Chondrocyte (in vitro differentiated cells): ENCODE measurements around the gene PHIP. TPM values are rescaled to one million over a fixed set of nuclear protein-coding genes. Genes with fewer than 3 reads are reported as not detected.

Experiments used
- DNase-seq: peaks from one replicate; pipeline ENCODE4 v3.0.0; 2021; ENCODE audit warnings: mixed read lengths, low spot score
- H3K27ac Mint-ChIP-seq: one replicate; pipeline ENCODE4 v1.8.0; 2021; ENCODE audit warnings: mild to moderate bottlenecking, moderate library complexity, mixed read lengths; ENCODE audit not compliant: unreplicated experiment
- H3K27me3 Mint-ChIP-seq: 2 replicates; pipeline ENCODE4 v1.8.0; 2021; ENCODE audit warnings: low read depth, mixed read lengths
- H3K36me3 Mint-ChIP-seq: 2 replicates; pipeline ENCODE4 v1.8.0; 2021; ENCODE audit warnings: low read depth, mixed read lengths
- H3K4me1 Mint-ChIP-seq: 2 replicates; pipeline ENCODE4 v1.8.0; 2021; ENCODE audit warnings: low read depth, mild to moderate bottlenecking, mixed read lengths
- H3K4me3 Mint-ChIP-seq: one replicate; pipeline ENCODE4 v1.8.0; 2021; ENCODE audit warnings: mild to moderate bottlenecking, moderate library complexity, mixed read lengths; ENCODE audit not compliant: unreplicated experiment
- H3K9me3 Mint-ChIP-seq: 2 replicates; pipeline ENCODE4 v1.8.0; 2021; ENCODE audit warnings: low read depth, mixed read lengths
- long read RNA-seq: library from polyadenylated mRNA; stranded (forward); transcript quantifications from one replicate; pipeline ENCODE4 v2.0.0, GENCODE V29; 2021
- total RNA-seq: library from RNA; stranded (reverse); gene quantifications from 3 replicates; pipeline ENCODE4 v1.2.1, GENCODE V29; 2021
- TF ChIP-seq, protein P1 (sequence below): fragments of 200-600 bp; sonication (generic); IDR thresholded peaks from 2 replicates; pipeline ENCODE4 v1.5.0; 2021; ENCODE audit warnings: antibody characterized with exemption, mild to moderate bottlenecking, moderate library complexity

Gene PHIP
- total RNA-seq: 11.9 to 18.2 TPM (median 12.2 TPM) in 3 replicates
- long read RNA-seq, full-length matches to known transcripts: 4 of 6 reads
- long read RNA-seq, partial matches to known transcripts: 2 of 6 reads
- long read RNA-seq, other reads (novel, unspliced or antisense): 0 of 6 reads

DNA sequence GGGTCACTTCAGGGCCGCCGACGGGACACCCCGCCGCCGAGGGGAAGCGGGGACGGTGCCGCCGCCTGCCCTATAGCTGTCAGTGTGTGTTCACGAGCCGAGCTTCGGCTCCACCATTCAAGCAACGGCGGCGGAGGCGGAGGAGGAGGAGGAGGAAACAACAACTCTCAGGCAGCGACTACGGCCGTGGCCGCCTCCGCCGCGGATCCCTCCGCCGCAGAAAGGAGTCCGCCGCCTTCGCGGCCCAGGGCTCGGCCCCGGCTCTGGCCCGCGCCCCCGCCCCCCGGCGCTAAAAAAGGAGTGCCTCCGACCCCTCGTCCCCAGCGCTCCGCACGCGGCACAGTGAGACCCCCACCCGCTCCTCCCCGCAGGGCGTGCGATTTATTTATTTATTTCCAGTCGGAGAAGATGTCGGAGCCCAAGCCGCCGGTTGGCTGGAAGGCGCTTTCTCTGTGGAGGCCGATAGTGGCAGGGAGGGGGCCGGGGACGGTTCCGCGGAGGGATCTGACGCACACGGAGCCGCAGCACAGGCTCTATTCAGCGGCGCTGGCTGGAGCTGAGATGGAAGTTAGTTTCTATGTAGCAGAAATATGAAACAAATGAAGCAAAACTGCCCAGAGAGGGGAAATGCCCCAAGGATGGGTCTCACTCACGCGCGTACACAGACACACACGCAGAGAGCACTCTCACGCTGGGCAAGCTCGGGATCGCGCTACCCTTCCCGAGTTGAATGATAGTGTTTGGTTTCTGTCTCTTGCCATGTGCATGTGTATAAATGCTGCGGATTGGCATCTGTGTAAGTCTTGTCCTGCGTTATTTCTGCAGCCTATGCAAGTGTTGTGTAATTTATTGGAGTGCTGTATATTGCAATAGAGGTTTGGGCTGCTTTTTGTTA, at the start of gene PHIP:
Gene PHIP (minus strand): TSS at position 180 of the 895 bp plus-strand sequence. CDS start 186 bp downstream, outside the sequence.
- Mint-ChIP-seq H3K27ac (peak within 1 kb of the TSS; percentile 98), H3K9me3 (no peaks in the 10 kb centered on the region), H3K4me1 (peaks cover 38% of the 10 kb centered on the region), H3K4me3 (peak within 1 kb of the TSS; percentile 89), H3K27me3 (no peaks in the 10 kb centered on the region), H3K36me3 (peaks cover 2% of the 10 kb centered on the region)
- DNase-seq: peak; percentile 97
- TF ChIP-seq, protein P1, sequence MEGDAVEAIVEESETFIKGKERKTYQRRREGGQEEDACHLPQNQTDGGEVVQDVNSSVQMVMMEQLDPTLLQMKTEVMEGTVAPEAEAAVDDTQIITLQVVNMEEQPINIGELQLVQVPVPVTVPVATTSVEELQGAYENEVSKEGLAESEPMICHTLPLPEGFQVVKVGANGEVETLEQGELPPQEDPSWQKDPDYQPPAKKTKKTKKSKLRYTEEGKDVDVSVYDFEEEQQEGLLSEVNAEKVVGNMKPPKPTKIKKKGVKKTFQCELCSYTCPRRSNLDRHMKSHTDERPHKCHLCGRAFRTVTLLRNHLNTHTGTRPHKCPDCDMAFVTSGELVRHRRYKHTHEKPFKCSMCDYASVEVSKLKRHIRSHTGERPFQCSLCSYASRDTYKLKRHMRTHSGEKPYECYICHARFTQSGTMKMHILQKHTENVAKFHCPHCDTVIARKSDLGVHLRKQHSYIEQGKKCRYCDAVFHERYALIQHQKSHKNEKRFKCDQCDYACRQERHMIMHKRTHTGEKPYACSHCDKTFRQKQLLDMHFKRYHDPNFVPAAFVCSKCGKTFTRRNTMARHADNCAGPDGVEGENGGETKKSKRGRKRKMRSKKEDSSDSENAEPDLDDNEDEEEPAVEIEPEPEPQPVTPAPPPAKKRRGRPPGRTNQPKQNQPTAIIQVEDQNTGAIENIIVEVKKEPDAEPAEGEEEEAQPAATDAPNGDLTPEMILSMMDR: peak; percentile 10

- H3K27me3 Mint-ChIP-seq: peaks cover 11% of the 10 kb centered on the region
- H3K4me1 Mint-ChIP-seq: no peaks in the 10 kb centered on the region
- no peak for DNase-seq
- H3K9me3 Mint-ChIP-seq: peaks cover 11% of the 10 kb centered on the region
- H3K27ac Mint-ChIP-seq: no peak overlapping the region
- H3K36me3 Mint-ChIP-seq: peaks cover 3% of the 10 kb centered on the region
- TF ChIP-seq, protein P1: no peak
- no peak overlapping the region for H3K4me3 Mint-ChIP-seq
Measured at GRCh38 chr6:79127660-79128059, 49.6 kb upstream of the PHIP start.

GRCh38 chr6:79119217-79119616, 41.2 kb upstream of the PHIP start:
- TF ChIP-seq, protein P1: no peak
- H3K9me3 Mint-ChIP-seq: no peaks in the 10 kb centered on the region
- H3K27ac Mint-ChIP-seq: no peak overlapping the region
- H3K4me3 Mint-ChIP-seq: no peak overlapping the region
- no peak for DNase-seq
- no peaks in the 10 kb centered on the region for H3K4me1 Mint-ChIP-seq
- H3K27me3 Mint-ChIP-seq: peaks cover 6% of the 10 kb centered on the region
- peaks cover 3% of the 10 kb centered on the region for H3K36me3 Mint-ChIP-seq

- Mint-ChIP-seq H3K27me3 (peaks cover 4% of the 10 kb centered on the region), H3K27ac (no peak overlapping the region), H3K4me3 (no peak overlapping the region), H3K36me3 (no peaks in the 10 kb centered on the region), H3K4me1 (no peaks in the 10 kb centered on the region), H3K9me3 (no peaks in the 10 kb centered on the region)
- TF ChIP-seq, protein P1: no peak
- no peak for DNase-seq
Measured at GRCh38 chr6:79117752-79118151, 39.7 kb upstream of the PHIP start.

GRCh38 chr6:79115553-79116182, 37.6 kb upstream of the PHIP start:
- Mint-ChIP-seq H3K4me1 (no peaks in the 10 kb centered on the region), H3K27ac (no peak overlapping the region), H3K27me3 (peaks cover 4% of the 10 kb centered on the region), H3K4me3 (no peak overlapping the region), H3K9me3 (no peaks in the 10 kb centered on the region), H3K36me3 (no peaks in the 10 kb centered on the region)
- DNase-seq: no peak
- TF ChIP-seq, protein P1: no peak
